Measurements from ENCODE around the gene TRIP6.

DNA sequence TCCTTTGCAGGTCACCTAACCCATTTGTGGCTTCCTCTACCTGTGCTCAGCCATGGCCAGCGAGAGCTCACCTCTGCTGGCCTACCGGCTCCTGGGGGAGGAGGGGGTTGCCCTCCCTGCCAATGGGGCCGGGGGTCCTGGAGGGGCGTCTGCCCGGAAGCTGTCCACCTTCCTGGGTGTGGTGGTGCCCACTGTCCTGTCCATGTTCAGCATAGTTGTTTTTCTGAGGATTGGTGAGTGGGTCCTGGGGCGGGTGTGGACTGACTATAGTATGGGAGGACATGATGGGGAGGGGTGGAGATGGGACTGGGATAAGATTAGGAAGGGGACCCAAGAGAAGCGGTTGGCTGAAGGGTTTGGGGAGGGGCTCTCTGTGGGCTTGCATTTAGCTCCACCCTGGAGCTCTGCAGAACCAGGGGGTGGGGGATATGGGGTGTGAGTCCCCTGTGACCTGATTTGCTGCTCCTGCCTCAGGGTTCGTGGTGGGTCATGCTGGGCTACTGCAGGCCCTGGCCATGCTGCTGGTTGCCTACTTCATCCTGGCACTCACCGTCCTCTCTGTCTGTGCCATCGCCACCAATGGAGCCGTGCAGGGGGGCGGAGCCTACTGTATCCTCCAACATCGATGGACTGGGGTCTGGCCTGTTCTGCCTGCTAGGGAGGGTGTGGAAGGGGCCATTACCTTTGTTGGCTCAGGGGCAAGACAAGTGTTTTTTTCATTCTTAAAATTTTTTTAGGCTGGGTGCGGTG is 12.9 kb upstream of the TRIP6 start:
- TF ChIP-seq, protein P1, sequence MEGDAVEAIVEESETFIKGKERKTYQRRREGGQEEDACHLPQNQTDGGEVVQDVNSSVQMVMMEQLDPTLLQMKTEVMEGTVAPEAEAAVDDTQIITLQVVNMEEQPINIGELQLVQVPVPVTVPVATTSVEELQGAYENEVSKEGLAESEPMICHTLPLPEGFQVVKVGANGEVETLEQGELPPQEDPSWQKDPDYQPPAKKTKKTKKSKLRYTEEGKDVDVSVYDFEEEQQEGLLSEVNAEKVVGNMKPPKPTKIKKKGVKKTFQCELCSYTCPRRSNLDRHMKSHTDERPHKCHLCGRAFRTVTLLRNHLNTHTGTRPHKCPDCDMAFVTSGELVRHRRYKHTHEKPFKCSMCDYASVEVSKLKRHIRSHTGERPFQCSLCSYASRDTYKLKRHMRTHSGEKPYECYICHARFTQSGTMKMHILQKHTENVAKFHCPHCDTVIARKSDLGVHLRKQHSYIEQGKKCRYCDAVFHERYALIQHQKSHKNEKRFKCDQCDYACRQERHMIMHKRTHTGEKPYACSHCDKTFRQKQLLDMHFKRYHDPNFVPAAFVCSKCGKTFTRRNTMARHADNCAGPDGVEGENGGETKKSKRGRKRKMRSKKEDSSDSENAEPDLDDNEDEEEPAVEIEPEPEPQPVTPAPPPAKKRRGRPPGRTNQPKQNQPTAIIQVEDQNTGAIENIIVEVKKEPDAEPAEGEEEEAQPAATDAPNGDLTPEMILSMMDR (IDR thresholded peaks at IDR 0.05; ENCODE audit: insufficient read depth, low read depth, low read length) = no peak
- TF ChIP-seq EZH2 (IDR thresholded peaks at IDR 0.05; ENCODE audit: insufficient read depth, low read length) = no peak

Measured in astrocyte (in vitro differentiated cells and primary cell).